SK-N-MC (cell line): ENCODE results near the gene MRPL55.

Experiments used
- EZH2 ChIP-seq: fragments of 200-600 bp; sonication (generic); IDR thresholded peaks from one replicate; pipeline ENCODE4 v1.6.1; 2017; ENCODE audit warnings: antibody characterized with exemption
- FOXP2 ChIP-seq: optimal IDR thresholded peaks from 2 replicates; pipeline ENCODE3; 2011; ENCODE audit warnings: mild to moderate bottlenecking, moderate library complexity; ENCODE audit not compliant: insufficient read depth; ENCODE audit errors: extremely low read length, control extremely low read depth
- POLR2AphosphoS5 ChIP-seq: IDR thresholded peaks from 2 replicates; pipeline ENCODE4 v1.6.1; 2012; ENCODE audit warnings: mild to moderate bottlenecking, low read depth, low read length, borderline replicate concordance

DNA sequence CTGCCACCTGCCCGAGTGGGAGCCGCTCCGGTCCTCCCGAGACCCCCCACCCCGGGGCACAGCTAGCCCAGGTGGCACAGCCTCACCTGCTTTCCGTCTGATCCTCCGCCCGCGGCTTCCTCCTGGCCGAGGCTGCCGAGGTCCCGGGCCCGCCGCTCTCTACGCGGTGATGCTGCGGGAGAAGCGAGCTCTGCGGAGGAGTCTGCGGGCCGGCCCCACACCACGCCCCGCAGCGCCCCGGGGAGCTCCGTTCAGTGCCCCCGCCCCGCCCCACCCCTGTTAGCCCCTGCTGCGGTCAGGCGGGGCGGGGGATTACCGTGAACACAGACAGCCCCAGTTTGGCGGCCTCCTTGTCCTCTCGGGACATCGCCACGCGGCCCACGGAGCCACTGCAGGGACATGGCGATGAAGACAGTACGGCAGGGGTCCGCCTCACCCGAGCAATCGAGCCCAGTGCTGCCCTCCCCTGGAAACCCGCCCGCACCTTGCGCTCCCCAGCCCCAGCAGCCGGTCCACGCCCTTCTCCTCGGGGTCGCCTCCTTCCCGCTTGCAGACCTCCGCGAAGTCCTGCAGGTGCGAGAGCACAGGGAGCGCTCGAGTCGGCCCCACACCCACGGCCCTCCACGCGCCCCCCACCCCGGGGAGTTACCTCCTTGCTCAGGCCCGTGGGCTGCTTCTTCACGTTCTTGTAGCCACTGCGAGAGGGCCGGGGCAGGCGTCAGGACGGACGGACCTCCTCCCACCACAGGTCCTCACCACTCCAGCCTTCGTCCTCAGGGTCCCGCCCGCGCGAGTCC is 6.9 kb downstream of the MRPL55 start:
- TF ChIP-seq POLR2AphosphoS5 (no peak), EZH2 (no peak), FOXP2 (no peak)
